ENCODE results near the gene DNAH17.

DNAH17 gene

DNA sequence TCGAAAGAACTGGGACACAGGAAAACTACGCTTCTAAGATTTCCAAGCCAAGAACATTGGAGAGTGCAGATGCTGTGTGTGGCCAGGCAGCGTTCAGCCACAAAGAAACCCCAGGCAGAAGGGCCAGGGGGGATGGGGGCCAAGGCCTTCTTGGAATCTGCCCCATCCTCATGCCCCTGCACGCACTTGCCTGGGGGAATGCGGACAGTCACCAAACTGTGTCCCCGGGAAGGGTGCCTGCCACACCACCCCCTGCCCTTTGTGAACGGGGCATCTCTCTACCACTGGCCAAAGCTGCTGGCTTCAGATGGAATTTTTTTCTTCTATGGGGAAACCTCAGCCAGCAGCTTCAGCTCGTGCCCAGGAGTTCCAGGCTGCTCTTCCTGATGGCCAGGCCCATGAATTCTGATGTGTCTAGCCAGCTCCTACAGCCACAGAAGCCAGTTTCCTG is 32.0 kb upstream of the DNAH17 start:
- no peak for ATAC-seq
- Mint-ChIP-seq H3K4me1 (no peaks in the 10 kb centered on the region), H3K27ac (no peak overlapping the region), H3K36me3 (no peaks in the 10 kb centered on the region), H3K4me3 (no peak overlapping the region), H3K27me3 (peaks cover 28% of the 10 kb centered on the region), H3K9me3 (peaks cover 8% of the 10 kb centered on the region)

DNA sequence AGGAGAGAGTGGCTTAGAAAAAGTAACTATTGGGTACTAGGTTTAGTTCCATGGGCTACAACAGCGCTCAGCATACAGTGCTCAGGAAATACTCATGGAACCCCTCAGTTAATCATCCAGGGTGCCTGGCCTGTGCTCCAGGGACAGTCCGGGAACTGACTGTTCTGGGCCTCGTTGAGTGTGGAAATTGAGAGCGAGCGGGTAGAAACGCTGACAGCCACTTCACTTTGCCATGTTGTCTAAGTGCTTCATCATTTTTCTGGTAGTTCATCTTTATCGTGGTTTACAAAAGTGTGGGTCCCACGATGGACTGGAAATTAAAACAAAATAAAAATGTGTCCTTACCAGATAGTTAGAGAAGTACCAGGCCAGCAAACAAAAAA is 31.6 kb upstream of the DNAH17 start:
- Mint-ChIP-seq H3K27me3 (peaks cover 28% of the 10 kb centered on the region), H3K9me3 (peaks cover 8% of the 10 kb centered on the region), H3K27ac (no peak overlapping the region), H3K4me3 (no peak overlapping the region), H3K4me1 (no peaks in the 10 kb centered on the region), H3K36me3 (no peaks in the 10 kb centered on the region)
- ATAC-seq: no peak

DNA sequence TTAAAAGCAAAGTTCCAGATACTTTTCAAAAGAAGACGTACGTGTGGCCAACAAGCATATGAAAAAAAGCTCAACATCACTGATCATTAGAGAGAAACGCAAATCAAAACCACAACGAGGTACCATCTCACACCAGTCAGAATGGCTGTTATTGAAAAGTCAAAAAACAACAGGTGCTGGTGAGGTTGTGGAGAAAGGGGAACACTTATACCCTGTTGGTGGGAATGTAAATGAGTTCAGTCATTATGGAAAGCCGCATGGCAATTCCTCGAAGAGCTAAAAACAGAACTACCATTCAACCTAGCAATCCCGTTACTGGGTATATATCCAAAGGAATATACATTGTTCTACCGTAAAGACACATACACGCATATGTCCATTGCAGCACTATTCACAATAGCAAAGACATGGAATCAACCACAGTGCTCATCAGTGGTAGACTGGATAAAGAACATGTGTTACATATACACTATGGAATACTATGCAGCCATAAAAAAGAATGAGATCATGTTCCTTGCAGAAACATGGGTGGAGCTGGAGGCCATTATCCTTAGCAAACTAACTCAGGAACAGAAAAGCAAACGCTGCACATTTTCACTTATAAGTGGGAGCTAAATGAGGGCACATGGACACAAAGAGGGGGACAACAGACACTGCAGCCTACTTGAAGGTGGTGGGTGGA is 31.1 kb upstream of the DNAH17 start:
- Mint-ChIP-seq H3K9me3 (peaks cover 8% of the 10 kb centered on the region), H3K4me1 (no peaks in the 10 kb centered on the region), H3K27ac (no peak overlapping the region), H3K36me3 (no peaks in the 10 kb centered on the region), H3K27me3 (peaks cover 28% of the 10 kb centered on the region), H3K4me3 (no peak overlapping the region)
- no peak for ATAC-seq

DNA sequence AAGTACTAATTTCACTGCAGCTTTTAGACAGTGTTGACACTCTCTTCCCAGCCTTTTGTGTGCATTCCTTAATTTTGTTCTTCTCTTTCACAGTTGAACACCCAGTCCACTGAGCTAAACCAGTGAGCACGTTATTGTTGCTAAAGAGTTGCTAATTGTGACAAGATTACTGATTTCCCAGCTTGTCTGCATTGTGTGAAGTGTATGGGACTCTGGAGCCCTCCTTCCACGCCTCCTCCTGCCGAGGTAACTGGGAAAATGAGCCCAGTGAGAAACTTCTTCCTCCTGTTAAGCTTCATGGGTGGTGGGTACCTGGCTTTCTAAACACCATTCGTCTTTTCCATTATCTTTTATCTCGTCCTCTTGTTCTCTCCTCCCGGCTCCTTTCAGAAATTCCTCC is 29.8 kb upstream of the DNAH17 start:
- no peaks in the 10 kb centered on the region for H3K4me1 Mint-ChIP-seq
- ATAC-seq: no peak
- peaks cover 28% of the 10 kb centered on the region for H3K27me3 Mint-ChIP-seq
- no peak overlapping the region for H3K4me3 Mint-ChIP-seq
- no peaks in the 10 kb centered on the region for H3K36me3 Mint-ChIP-seq
- H3K9me3 Mint-ChIP-seq: peaks cover 8% of the 10 kb centered on the region
- no peak overlapping the region for H3K27ac Mint-ChIP-seq

DNA sequence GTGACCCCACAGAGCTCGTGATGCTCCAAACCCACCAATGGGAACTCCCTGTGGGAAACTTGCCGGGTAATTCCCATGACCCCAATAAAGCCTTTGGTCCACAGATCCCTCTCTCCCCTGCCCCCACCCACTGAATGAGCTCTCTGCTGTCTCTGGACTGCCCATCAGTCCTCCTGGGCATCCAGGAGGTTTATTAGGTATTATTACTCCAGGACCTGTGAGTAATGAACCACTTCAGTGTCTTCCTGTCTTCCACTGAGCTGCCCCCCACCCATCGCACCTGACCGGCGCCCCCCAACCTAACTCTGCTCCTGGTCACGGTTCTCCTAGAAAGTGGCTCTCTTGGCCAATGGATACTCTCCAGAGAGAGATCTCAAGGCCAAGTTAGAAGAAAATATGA is 28.7 kb upstream of the DNAH17 start:
- Mint-ChIP-seq H3K27ac (no peak overlapping the region), H3K27me3 (peaks cover 29% of the 10 kb centered on the region), H3K4me3 (no peak overlapping the region), H3K9me3 (peaks cover 8% of the 10 kb centered on the region), H3K4me1 (no peaks in the 10 kb centered on the region), H3K36me3 (no peaks in the 10 kb centered on the region)
- ATAC-seq: no peak

DNA sequence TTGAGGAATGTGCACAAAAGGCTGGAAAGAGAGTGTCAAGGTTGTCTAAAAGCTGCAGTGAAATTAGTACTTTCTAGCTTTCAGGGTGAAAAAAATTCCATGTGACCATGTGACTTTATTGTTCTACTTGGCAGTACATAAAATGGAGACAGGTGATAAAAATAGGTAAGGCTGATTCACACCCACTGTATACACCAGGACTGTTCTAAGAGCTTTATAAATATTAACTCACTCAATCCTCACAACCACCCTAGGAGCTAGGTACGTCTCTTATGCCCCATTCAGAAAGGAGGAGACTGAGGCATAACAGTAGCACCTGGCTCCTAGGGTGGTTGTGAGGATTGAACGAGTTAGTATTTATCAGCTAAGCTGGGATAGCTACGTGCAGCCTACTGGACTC is 28.2 kb upstream of the DNAH17 start:
- no peaks in the 10 kb centered on the region for H3K36me3 Mint-ChIP-seq
- peaks cover 8% of the 10 kb centered on the region for H3K9me3 Mint-ChIP-seq
- no peak for ATAC-seq
- no peaks in the 10 kb centered on the region for H3K4me1 Mint-ChIP-seq
- no peak overlapping the region for H3K4me3 Mint-ChIP-seq
- peaks cover 33% of the 10 kb centered on the region for H3K27me3 Mint-ChIP-seq
- no peak overlapping the region for H3K27ac Mint-ChIP-seq

DNA sequence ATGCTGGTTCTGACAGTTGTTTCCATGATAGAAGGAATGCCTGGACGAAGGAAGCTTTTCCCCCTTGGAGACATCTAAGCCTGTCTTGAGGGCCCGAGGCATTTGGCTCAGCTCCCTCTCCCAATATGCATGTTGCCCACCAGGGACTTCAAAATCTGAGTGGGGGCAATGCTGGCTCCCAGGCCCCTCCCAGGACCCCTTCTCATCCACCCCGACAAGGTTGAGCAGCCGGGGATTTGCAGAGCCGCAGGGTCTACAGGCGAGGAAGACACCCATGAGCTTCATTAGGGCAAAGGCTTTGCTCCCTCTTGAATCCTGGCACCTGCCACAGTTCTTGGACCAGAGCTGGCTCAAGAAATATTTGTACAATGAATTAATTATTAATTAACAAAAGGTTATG is 25.1 kb upstream of the DNAH17 start:
- no peak for ATAC-seq

DNA sequence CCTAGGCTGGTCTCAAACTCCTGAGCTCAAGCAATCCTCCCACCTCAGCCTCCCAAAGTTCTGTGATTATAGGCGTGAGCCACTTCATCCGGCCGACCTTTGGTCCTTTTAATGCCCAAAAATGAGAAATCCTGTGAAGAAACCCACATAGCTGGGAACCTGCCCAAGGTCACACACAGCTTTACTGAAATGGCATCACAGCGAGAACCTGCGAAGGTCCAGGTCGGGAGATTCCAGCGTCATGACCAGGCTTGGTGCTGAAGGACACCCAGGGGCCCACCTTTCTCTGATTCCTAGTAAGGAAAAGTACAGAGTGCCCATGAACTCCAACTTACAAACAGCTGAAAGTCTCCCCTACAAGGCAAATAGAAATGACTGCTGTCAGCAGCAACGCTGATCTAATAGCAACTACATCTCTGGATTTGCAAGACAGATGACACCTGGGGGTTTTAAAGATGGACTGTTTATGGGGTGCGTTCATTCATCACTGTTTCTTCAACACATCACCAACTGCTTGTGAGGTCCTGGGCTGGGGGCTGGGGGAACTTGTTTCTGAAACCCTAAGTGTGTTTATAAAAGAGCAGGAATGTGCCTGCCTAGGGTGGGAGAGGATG is 24.5 kb upstream of the DNAH17 start:
- Mint-ChIP-seq H3K36me3 (no peaks in the 10 kb centered on the region), H3K9me3 (no peaks in the 10 kb centered on the region), H3K4me3 (no peak overlapping the region), H3K27me3 (peaks cover 37% of the 10 kb centered on the region), H3K4me1 (no peaks in the 10 kb centered on the region), H3K27ac (no peak overlapping the region)
- no peak for ATAC-seq

More for the DNA sequence above, 25.1 kb upstream of the DNAH17 start:
- Mint-ChIP-seq H3K36me3 (no peaks in the 10 kb centered on the region), H3K4me3 (no peak overlapping the region), H3K27me3 (peaks cover 35% of the 10 kb centered on the region), H3K27ac (no peak overlapping the region), H3K4me1 (no peaks in the 10 kb centered on the region), H3K9me3 (no peaks in the 10 kb centered on the region)

DNA sequence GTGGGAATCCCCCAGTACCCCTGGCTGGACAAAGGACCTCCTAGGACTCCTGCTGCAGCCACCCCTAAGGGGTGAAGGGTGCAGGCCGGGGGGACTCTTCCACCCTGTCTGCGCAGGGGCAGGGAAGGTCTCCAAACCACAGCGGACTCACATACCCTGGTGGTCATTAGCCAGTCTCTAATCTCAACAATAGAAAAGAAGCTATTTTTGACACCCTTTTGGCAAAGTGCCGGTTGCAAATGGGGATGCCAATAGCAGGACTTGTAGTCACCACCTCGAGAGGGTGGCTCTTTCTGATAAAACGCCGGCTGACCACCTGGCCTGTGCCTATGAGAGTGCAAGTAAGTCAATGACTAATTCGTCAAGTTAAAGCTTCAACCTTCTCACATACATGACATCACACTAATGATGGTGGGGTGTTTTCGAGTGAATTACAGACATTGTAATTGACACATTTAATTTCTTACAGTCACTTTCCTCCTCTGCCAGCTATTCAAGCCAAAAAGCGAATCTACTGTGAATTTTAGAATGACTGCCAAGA is 23.1 kb upstream of the DNAH17 start:
- Mint-ChIP-seq H3K4me1 (no peaks in the 10 kb centered on the region), H3K4me3 (no peak overlapping the region), H3K27ac (no peak overlapping the region), H3K27me3 (peaks cover 51% of the 10 kb centered on the region), H3K9me3 (no peaks in the 10 kb centered on the region), H3K36me3 (no peaks in the 10 kb centered on the region)
- no peak for ATAC-seq

DNA sequence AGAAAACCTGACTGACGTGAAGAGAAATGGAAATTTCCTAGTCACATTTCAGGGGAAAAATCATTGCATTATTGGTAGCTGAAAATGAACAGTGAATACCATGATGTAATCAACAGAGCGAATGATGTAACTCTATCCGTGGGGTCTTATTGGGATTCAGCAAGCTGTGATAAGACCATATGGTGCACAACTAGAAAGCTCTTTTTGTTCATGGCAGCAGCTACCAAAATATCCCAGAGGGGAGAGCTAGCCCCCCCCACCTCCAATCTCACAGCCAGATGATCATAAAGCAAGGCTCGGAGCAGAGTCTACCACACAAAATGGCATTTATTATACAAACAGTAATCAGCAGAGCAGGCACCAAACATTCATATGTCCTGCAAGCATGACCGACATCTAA is 22.2 kb upstream of the DNAH17 start:
- H3K27ac Mint-ChIP-seq: no peak overlapping the region
- no peak for ATAC-seq

DNA sequence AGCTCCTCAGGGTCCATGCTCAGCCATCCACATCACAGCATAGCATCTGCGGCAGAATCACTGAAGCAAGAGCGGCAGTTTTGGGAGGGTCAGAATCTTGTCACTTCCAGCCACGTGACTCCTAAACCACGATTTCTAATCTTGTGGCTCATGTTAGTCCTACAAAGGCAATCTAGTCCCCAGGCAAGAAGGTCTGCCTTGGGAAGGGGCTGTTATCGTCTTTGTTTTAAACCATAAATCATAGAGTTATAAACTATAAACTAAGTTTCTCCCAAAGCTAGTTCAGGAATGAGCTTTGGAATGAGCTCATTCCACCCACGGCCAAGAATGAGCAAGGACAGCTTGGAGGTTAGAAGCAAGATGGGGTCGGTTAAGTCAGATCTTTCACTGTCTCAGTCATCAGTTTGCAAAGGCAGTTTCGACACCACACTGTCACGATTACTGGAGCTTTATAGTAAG is 20.8 kb upstream of the DNAH17 start:
- Mint-ChIP-seq H3K27me3 (peaks cover 73% of the 10 kb centered on the region), H3K4me3 (no peak overlapping the region), H3K4me1 (no peaks in the 10 kb centered on the region), H3K9me3 (no peaks in the 10 kb centered on the region), H3K36me3 (no peaks in the 10 kb centered on the region), H3K27ac (no peak overlapping the region)
- ATAC-seq: no peak

More for the DNA sequence above, 22.2 kb upstream of the DNAH17 start:
- peaks cover 59% of the 10 kb centered on the region for H3K27me3 Mint-ChIP-seq
- no peaks in the 10 kb centered on the region for H3K36me3 Mint-ChIP-seq
- no peaks in the 10 kb centered on the region for H3K9me3 Mint-ChIP-seq
- no peaks in the 10 kb centered on the region for H3K4me1 Mint-ChIP-seq
- H3K4me3 Mint-ChIP-seq: no peak overlapping the region

DNA sequence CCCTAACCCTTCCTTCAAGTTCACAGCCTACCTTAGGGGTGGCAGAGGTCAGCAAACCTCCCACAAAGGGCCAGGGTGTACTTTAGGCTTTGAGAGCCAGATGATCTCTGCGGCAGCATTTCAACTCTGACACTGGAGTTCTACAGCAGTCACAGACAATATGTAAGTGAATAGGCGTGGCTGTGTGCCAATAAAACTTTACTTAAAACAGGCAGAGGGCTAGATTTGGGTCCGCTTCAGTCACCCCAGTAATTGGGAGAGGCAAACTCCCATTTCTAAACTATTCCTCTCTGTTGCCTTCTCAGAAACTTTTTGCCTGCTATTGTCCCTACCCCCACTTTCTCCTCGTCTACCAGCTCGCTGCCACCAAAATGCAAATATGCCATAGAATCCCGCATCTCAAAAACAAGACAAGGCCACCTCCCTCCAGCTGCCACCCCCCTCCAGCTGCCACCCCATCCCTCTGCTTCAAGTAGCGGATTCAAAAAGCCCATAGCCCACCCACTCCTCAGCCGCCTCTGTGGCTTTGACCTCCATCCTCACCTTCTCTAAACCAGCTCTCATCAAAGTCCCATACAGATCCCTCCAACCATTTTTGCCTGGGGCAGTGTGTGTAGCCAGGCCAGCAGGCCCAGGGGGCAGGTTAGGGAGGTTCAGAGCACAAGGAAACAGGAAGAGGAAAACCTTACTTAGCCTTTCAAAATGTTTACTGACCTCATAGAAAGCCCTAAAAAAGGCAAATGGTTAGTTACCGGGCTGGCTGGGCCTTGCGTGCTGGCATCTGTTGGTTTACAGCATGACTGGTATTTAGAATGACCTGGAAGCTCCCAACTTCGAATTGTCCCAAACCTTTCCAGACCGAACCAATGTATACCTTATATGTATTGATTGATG is 19.9 kb upstream of the DNAH17 start:
- H3K27me3 Mint-ChIP-seq: peaks cover 73% of the 10 kb centered on the region
- H3K4me1 Mint-ChIP-seq: peaks cover 5% of the 10 kb centered on the region
- no peak overlapping the region for H3K27ac Mint-ChIP-seq
- H3K36me3 Mint-ChIP-seq: no peaks in the 10 kb centered on the region
- H3K4me3 Mint-ChIP-seq: no peak overlapping the region
- ATAC-seq: no peak
- no peaks in the 10 kb centered on the region for H3K9me3 Mint-ChIP-seq

DNA sequence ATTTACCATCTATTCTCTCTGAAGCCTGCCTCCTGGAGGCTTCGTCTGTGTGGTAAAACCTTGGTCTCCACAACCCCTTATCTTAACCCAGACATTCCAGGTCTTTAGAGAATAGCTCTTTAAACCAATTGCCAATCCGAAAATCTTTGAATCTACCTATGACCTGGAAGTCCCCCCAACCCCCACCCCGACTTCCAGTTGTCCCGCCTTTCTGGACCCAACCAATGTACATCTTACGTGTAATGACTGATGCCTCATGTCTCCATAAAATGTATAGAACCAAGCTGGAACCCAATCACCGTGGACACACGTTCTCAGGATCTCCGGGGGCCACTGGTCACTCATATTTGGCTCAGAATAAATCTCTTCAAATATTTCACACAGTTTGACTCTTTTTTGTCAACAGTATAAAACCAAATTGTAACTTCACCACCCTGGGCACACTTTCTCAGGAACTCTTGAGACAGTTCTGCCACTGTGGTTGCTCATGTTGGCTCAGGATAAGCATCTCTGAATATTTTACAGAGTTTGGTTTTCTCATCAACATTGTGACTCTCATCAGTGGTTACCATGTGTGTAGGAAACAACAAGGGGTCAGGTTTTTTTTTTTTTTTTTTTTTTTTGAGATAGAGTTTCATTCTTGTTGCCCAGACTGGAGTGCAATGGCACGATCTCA is 18.1 kb upstream of the DNAH17 start:
- H3K9me3 Mint-ChIP-seq: no peaks in the 10 kb centered on the region
- no peak overlapping the region for H3K4me3 Mint-ChIP-seq
- no peak for ATAC-seq
- peaks cover 67% of the 10 kb centered on the region for H3K27me3 Mint-ChIP-seq
- H3K36me3 Mint-ChIP-seq: no peaks in the 10 kb centered on the region
- H3K27ac Mint-ChIP-seq: no peak overlapping the region
- H3K4me1 Mint-ChIP-seq: peaks cover 7% of the 10 kb centered on the region

DNA sequence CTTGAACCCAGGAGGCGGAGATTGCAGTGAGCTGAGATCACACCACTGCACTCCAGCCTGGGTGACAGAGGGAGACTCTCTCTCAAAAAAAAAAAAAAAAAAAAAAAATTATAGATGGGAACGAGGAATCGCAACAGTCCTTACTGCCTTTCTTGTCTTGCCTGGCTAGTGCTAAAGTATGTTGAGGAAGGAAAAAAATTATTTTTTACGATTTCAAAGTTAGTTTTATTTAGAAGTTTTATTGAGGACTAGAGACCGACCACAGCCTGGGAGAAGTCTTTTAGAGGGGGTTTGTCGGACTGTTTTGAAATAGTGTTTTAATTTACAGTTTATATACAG is 15.8 kb upstream of the DNAH17 start:
- Mint-ChIP-seq H3K9me3 (no peaks in the 10 kb centered on the region), H3K27ac (no peak overlapping the region), H3K4me1 (peaks cover 7% of the 10 kb centered on the region), H3K36me3 (no peaks in the 10 kb centered on the region), H3K27me3 (peaks cover 50% of the 10 kb centered on the region), H3K4me3 (no peak overlapping the region)
- ATAC-seq: no peak

DNA sequence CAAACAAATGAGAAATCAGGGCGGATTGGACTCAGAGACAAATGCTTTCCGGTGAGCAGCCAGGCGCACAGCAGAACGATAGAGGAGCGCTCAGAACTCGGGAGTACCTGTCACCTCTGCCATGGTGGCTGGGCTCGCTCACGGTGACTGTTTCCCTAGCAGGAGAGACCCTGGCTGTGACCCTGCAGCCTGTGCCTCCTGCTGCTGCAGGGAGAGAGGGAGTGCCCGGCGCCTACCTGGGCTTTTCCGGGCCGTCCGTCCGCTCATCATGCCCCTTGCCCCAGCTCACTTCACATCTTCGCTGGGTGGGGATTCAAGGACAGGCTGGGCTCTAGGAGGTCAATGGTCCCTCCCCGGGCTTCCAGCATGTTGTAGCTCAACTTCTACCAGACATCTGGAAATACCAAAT is 14.1 kb upstream of the DNAH17 start:
- Mint-ChIP-seq H3K4me1 (peaks cover 7% of the 10 kb centered on the region), H3K27ac (no peak overlapping the region), H3K4me3 (no peak overlapping the region), H3K9me3 (no peaks in the 10 kb centered on the region), H3K36me3 (no peaks in the 10 kb centered on the region), H3K27me3 (peaks cover 45% of the 10 kb centered on the region)
- no peak for ATAC-seq
